RPMI7951 (cell line): ENCODE results near the gene SPRY1. TPM values are rescaled to one million over a fixed set of nuclear protein-coding genes. Genes with fewer than 3 reads are reported as not detected.

ENCODE experiments used
- DNase-seq: peaks from one replicate; pipeline ENCODE4 v3.0.0-alpha.2; 2012; ENCODE audit warnings: low read depth
- total RNA-seq: library from RNA; depleted of rRNA; stranded (reverse); fragments of >200 nt; shearing (Covaris generic); gene quantifications from 2 replicates; pipeline ENCODE4 v1.2.3, GENCODE V29; 2014

SPRY1 gene
- total RNA-seq, 1 experiment from 2014 or later, result 14.8 TPM

- no peak for DNase-seq
These were observed 12.7 kb downstream of the SPRY1 start for GRCh38 chr4:123409334-123409733.

GRCh38 chr4:123411514-123411913, 14.9 kb downstream of the SPRY1 start:
- DNase-seq, result no peak

- no peak for DNase-seq
These were observed 15.5 kb downstream of the SPRY1 start for GRCh38 chr4:123412091-123412505.

- no peak for DNase-seq
These were observed 16.3 kb downstream of the SPRY1 start for GRCh38 chr4:123412700-123413512.

- no peak for DNase-seq
These were observed 19.0 kb downstream of the SPRY1 start for GRCh38 chr4:123415576-123415975.

GRCh38 chr4:123415977-123416376, 19.4 kb downstream of the SPRY1 start:
- DNase-seq, result peak; percentile 74

- DNase-seq, result no peak
These were observed 21.2 kb downstream of the SPRY1 start for GRCh38 chr4:123417813-123418212.

- peak; percentile 88 for DNase-seq
These were observed 21.8 kb downstream of the SPRY1 start for GRCh38 chr4:123418351-123418931.

- no peak for DNase-seq
These were observed 23.5 kb downstream of the SPRY1 start for GRCh38 chr4:123419885-123420755.

GRCh38 chr4:123421227-123421936, 24.8 kb downstream of the SPRY1 start:
- DNase-seq, result no peak

- no peak for DNase-seq
These were observed 25.6 kb downstream of the SPRY1 start for GRCh38 chr4:123421937-123422781.

- DNase-seq, result no peak
These were observed 27.2 kb downstream of the SPRY1 start for GRCh38 chr4:123423819-123424218.

GRCh38 chr4:123427951-123428350, 31.4 kb downstream of the SPRY1 start:
- no peak for DNase-seq

GRCh38 chr4:123430031-123430430, 33.4 kb downstream of the SPRY1 start:
- DNase-seq, result no peak

GRCh38 chr4:123430501-123430900, 33.9 kb downstream of the SPRY1 start:
- no peak for DNase-seq

GRCh38 chr4:123433573-123433972, 37.0 kb downstream of the SPRY1 start:
- DNase-seq, result no peak

GRCh38 chr4:123433976-123434375, 37.4 kb downstream of the SPRY1 start:
- DNase-seq, result no peak

- no peak for DNase-seq
These were observed 38.9 kb downstream of the SPRY1 start for GRCh38 chr4:123435246-123436113.

GRCh38 chr4:123438031-123438430, 41.4 kb downstream of the SPRY1 start:
- no peak for DNase-seq
